ENCODE measurements around the gene IGSF9. TPM values are rescaled to one million over a fixed set of nuclear protein-coding genes. Genes with fewer than 3 reads are reported as not detected.
"Not testable (repeated sequence)": the region's sequence is repeated elsewhere in the genome, so short reads cannot be mapped to it uniquely, and the experiment has no call there.

Gene IGSF9
- total RNA-seq, 1 donor from 2014 or later, result 8.7 TPM

DNA sequence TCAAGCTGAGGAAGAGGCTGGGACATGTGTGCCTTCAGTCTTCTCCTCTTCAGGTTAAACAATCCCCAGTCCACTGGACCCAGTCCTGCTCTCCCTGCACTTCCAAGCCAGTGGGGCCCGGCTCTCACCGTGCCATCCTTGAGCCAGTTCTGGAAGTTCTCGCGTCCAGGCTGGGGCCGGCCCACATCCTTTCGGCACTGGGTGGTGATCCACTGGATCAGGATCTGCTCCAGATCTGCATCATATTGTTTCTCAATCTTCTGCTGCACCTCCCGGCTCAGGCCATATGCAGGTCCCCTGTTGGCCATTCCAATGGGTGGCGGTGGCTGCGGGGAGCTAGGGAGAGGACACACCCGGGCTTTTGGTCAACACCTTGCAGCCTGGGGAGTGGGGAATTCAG is 25.2 kb downstream of the IGSF9 start:
- no peak for DNase-seq

DNA sequence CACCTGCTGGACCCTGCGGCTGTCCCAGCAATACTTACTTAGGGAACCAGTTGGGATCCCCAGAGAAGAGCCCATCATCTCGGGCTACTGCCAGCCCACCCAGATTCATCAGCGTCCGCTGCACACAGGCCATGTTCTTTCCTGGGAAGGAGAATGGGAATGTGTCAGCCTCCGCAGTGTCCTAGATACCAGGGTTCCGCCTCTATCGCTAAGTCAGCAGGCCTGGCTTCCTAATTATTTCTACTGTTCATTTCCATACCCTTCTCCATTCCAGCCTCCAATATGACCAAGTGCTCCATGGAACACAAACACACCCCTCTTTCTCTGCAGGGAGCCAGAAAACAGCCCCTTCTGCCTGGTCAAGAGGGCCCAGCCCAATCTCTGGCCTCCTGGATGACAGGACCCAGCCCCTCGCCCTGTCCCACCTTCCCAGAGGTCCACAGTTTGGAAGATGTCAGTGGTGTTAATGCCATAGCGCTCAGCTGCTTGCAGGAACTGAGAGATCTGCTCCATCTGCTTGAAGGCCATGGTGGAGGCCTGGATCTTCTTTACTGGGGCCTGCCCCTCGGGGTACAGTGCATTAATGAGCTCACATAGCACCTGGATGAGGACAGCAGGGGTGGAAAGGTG is 26.1 kb downstream of the IGSF9 start:
- DNase-seq, result no peak

DNA sequence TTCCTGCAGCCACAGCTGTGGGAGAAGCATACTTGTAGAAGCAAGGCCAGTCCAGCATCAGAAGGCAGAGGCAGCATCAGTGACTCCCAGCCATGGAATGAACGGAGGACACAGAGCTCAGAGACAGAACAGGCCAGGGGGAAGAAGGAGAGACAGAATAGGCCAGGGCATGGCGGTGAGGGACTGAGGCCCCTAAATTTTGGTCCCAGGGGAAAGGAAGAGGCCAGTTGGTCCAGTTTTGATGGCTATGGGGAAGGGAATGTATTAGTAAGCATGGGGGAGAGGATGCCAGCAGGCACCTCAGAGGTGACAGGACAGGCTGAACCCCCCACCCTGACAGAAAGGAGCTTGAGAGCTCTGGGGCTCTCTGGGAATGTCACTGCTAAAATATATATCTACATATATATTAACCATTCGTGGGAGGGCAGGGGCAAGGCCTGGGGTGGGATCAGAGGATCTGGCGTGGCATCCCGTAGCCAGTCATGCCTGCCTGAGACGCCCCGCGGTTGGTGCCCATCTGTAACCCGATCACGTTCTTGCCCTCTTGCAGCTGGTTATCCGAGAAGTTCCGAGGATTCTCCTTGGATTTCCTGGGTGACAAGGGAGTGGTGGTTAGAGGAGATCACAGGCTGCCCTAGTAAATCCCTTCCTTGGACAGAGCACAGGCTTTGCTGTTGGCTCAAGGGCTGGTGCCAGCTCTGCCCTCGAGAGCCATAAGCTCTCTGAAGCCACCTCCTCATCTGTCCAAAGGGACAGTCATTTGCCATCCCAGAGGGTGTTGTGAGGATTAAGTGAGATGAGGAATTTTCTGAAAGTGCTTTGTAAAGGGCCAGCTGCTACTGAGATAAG is 26.8 kb downstream of the IGSF9 start:
- peak; percentile 81 for DNase-seq

DNA sequence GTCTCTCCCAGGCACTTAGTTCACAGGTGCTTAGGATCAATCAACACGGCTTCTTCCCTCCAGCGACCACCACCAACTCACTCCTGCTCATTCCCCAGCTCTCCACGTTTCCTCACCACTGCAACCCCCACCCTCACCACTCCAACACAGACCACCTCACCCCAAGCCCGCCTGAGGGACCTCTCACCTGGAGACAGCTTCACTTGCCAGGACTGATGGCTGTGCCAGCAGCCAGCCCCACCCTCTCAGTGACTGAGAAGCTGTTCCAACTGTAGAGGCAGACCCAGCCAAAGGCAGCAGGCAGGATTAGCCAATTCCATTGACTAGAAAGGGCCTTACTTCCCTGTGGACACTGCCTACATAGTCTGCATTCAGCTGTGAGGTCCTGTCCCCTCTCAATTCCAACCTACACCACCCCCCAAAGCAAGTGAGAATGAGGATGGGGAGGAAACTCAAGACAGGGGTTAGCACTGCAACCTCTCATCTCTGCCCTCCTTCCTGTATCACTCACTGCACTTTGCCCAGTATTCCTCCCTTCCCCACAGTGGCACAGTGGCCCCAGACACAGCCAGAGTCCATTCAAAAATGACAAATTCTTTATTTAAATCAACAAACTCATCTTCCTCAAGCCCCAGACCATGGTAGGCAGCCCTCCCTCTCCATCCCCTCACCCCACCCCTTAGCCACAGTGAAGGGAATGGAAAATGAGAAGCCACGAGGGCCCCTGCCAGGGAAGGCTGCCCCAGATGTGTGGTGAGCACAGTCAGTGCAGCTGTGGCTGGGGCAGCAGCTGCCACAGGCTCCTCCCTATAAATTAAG is 27.7 kb downstream of the IGSF9 start:
- DNase-seq, result peak; percentile 88

DNA sequence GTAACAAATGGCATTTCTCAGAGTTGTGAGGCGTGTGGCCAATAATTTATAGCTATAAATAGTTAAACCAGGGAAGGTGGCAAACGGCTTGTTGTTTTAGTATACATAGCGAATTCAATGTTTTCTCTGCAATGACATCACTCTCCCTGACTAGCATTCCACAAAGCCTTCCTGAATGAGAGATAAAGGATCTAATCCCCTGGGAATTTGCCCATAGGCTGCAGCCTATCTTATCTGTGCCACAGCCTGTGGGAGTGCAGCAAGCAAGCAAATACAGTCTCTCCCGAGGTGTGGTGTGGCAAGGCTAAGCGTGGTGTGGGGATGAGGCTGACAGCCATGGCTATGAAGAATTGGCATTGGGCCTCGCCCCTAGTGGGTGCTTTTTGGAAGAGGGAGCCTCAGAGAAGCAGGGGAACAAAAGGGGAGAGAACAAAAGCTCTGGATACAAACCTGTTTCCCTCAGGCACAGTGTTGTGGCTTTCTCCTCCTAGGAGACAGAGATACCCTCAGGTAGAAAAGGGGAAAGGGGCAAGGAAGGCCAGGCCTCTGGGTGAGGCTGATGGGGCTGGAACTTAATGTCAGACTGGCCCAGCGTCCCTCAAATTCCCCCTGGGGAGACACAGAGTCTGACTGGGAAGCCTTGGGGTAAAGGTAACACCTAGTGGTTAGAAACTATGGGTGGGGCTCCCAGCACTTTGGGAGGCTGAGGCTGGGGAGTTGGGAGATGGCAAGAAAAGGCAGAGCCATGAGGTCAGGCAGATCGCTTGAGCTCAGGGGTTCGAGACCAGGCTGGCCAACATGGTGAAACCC is 29.0 kb downstream of the IGSF9 start:
- peak; percentile 65 for DNase-seq

DNA sequence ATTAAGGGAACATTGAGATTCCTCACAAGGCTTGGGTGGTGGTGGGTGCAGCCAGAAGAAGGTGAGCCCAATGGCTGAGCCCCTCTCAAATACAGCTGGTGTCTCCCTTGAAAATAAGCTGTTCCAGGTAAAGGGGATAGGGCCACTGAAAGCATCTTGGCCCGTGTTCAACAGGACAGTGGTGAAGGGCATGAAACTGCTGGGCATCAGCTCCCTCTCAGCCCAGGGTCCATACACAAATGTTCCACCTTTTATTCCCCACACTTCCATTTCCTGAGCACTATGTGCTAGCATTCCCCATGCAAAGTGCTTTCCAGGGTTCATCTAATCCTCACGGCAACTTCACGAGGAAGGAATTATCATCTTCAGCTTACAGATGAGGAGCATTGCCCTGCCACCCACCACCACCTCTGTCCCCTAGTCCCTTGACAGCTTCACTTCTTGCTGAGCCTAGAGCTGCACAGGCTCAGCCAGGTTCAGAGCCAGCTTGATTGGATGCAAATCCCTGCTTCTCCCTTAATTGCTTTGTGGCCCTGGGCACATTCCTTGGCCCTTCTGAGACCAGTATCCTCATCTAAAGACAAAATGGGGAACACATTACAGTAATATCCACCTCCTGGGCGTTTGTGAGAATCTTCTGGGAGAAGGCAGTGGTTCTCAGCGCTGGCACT is 29.7 kb downstream of the IGSF9 start:
- DNase-seq, result no peak

DNA sequence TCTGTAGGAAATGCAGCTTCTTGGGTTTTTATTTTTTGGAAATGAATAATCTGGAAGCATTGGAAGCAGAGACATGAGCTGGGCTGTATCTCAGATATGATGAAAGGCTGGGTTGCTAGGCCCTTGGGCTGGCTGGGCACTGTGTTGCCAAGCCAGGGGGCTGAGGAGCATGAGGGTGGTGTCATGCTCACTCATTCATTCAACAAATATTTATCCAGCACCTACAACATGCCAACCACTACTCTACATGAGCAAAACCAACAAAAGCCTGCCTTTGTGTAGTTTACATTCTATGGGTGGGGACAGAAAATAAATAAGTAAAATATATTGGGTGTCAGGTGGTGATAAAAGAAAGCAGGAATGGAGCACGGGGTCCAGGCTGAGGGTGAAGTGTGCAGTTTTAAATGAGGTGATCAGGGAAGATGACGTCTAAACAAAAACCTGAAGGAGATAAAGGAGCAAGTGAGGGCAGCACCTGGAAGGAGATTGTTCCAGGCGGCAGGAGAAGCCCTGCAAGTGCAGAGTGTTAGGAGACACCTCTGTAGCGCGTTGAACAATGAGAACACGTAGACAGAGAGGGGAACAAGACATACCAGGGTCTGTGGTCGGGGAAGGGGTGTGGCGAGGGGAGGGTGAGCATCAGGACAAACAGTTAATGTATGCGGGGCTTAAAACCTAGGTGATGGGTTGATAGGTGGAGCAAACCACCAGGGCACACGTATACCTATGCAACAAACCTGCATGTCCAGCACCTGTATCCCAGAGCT is 31.0 kb downstream of the IGSF9 start:
- no peak for DNase-seq

DNA sequence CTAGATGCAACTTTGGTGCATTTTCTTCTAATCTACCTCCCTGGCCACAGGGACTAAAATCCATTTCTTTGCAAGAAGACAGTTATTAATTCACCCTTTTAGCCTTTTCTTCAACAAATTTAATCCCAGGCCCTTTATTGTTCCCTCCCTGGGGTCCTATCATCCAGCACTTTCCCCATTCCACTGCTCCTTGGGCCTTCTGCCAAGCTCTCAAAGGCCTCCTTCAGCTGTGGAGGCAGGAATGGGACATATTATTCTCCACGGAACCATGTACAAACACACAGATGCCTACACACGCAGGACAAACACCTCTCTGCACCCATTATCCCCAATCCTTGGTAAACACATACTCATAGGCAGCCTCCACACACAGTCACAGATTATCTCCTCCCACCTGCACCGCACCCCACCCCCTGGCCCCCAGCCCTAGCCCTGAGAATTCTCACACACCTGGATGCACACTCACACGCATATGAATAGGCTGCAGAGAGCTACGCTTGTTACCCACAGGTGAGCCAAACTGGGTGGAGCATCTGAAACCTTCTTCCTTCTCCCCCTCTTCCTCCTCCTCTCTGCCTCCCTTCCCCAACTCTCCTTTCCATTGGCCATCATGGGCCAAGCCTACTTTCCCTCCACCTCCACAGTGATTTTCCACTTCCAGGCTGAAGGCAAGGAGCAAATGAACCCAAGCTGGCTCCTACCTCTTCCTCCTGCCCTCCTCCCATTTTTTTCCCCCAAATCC is 31.8 kb downstream of the IGSF9 start:
- peak; percentile 34 for DNase-seq

DNA sequence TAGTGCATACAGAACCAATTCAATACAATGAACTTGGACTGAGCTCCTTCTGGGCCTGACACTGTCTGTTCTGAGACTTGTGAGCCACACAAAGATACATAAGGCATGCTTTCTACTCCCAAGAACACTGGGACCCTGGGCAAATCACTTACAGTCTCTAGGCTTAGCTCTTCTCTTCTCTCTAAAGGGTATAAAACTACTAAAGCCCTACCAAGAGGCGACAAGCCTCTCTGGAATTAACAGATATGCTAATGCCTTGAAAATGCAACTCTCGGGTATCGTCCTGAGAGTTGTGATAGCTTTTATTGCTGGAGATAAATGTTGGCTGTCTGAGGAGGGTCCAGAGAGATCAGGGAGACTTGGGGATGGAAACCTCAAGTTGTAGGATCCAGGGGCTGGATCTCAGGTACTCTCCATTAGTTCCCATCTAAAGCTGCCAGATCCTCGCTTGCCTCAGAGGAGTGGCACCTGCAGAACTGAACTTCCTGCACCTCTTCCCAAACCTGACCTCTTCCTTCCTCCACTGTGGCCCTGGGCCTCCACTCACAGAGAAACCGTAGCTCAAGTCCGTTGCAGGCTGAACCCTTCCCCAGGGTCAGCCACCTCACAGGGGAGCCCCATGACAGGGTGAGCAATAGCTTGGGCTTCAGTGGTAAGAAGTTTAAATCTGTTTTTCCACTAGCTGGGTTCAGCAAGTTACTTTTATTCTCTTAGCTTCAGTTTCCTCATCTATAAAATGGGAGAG is 33.9 kb downstream of the IGSF9 start:
- no peak for DNase-seq

DNA sequence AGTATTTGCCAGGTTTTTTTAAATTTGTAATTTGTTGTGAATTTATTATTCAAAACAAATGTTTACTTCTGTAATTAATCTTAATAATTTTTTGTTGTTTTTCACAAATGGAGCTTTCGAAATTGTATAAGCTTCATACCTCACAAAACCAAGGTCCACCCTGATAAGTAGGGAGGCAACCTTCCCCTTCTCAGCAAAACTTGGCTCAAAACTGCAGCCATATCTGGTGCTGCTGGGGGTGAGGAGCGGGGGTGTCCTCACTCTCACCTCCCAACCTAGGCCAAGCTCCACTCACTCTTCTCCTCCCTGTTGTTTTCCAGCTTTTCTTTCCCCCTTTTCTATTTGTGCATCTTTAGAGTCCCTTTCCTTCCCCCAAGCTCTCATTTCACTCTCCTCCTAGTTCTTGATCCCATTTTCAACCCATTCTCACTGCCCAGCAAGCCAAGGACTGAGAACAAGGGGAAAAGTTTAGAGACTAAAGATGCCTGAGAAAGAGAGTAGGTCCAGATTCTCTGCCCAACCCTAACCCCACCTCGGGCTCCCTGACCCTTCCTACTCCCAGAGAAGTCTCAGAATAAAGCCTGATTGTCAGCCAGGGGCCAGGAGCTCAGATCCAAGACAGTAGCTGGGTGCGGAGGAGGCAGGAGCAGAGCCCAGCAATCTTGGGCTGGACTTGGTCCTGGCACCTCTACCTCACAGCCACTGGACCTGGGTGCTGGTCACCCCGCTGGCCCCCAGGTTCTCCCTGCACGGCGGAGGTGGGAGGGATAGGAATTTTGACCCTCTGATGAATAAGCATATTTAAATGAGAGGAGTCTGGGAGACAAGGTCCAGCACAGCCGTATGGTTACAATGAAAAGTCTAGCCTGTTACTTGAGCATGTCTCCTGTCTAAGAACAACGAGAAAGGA is 37.1 kb downstream of the IGSF9 start:
- DNase-seq, result no peak

DNA sequence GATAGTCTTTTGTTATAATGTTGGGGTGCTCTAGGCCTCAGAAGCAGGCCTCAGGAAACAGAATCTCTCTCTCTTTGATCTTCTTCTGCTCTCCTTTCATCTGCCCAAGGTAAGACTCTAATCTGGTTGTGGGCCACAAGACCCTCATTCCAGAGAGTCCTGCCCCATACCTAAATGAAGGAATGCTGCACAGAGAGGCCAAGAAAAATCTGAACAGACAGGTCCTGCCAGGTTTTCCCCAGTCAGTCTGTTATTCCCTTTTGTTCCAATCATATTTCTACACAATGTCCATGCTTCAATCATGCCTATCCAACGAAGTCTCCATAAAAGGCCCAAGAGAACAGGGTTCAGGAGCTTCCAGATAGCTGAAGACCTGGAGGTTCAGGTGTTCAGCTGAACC is 38.5 kb downstream of the IGSF9 start:
- no peak for DNase-seq

DNA sequence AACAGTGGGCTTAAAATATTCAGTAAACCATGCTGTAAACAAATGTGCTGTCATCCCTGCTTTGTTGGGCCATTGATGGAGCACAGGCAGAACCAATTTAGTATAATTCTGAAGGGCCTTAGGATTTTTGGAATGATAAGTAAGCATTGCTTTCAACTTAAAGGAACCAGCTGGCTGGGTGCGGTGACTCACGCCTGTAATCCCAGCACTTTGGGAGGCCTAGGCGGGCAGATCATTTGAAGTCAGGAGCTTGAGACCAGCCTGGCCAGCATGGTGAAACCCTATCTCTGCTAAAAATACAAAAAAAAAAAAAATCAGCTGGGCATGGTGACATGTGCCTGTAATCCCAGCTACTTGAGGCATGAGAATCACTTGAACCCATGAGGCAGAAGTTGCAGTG is 41.4 kb downstream of the IGSF9 start:
- DNase-seq, result not testable (repeated sequence)

DNA sequence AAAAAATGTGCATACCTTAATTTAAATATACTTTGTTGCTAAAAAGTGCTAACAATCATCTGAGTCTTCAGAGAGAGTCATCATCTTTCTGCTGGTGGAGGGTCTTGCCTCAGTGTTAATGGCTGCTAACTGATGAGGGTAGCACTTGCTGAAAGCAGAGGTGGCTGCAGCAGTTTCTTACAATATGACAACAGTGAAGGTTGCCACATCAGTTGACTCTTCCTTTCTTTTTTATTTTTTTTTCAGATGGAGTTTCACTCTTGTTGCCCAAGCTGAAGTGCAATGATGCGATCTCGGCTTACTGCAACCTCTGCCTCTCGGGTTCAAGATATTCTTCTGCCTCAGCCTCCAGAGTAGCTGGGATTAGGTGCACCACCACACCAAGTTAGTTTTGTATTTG is 42.9 kb downstream of the IGSF9 start:
- DNase-seq, result no peak

DNA sequence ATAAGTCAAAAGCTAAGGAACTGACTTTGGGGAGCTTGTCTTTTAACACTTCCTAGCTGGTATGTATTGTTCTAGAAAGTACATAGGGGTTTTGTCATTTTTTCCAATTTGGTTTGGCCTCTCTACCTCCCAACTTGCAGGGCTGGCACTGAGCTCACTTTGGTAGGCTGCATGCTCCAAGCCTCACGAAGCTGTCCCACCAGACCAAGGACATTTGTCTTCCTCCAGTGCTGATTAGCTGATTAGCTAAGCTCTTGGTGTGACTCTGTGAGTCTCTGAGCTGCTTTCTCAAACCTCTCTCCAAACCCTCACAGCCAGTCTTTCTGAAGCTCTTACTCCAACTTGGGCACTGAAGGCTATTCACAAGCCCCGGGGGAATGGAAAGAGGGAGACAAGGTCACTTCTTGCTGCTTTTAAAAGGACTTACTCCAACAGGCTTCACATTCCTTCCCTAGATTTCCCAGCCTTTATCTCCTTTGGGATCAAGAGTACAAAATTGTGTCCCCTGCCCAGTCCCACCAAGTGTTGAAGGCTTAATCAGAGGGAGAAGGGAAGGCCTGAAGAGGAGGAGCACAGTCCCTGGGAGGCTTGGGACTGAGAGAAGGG is 44.6 kb downstream of the IGSF9 start:
- no peak for DNase-seq

DNA sequence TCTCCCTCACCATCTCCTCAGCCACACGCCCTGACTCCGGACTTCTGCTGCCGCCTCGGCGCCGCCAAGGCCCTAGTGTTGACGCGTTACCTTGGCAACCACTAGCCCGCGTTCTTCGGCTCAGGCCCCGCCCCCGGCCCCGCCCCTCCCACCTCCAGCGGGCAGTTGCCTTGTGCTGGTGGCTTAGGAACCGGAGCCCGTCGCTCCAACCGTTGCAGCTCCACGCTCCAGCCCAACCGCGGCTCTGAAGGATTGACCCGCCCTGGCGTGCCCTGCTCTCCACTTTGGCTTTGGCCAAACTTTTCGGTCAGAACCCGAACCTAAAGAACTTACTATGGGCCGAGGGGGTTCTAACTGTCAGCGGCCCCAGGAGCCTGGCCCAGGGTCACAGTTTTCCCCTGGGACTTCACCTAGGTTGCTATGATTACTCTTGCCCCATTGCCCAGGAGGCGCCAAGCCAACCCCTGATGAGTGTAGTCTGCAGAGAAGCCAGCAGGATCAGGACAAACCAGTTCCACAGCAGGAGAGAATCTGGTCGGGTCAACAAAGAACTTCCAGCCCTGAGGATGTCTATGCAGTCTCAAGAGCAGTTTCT is 45.2 kb downstream of the IGSF9 start, which contains the start of gene CFAP45:
Gene CFAP45, minus strand, starts transcription at position 80 of the 595 bp plus-strand sequence. Its CDS starts 67 bp downstream, at position 13.
- DNase-seq, result peak; percentile 89

DNA sequence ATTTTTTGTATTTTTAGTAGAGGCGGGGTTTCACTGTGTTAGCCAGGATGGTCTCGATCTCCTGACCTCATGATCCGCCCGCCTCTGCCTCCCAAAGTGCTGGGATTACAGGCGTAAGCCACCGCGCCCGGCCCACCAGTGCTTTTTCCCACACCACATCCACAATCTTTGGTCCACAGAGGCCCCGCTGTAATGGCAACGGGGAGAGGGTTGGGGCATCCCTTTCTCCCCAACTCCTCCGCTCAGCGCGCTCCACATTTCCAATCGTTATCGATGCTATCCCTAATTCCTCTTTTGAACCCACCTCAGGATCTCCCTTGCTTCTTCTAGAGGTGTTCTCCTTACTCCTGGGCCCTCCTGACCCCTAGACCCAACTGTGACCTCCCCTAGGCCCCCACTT is 45.8 kb downstream of the IGSF9 start:
- DNase-seq, result not testable (repeated sequence)

DNA sequence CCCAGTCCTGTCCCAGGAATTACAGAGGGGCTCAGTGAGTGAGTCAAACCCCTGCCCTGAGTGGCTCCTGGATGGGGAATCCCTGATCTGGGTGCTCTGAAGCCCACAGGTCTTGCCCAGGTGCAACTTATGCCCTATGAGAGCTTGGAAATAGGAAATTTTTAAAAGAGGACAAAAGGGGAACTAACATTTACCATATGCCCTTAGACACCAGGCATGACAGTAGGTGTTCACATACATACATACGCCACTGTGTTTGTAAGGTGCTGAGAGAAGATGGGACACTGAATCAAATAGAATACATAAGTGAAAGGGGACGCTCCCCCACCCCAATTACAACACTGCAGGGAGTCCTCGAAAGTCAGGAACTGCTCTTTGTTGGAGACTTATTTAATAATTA is 46.9 kb downstream of the IGSF9 start:
- DNase-seq, result no peak
